Ishikawa (cell line): ENCODE results near the gene CEP83.

ENCODE experiments used
- CREB1 ChIP-seq: IDR thresholded peaks from 2 replicates; pipeline ENCODE4 v1.6.1; 2012; ENCODE audit warnings: low read depth
- EGR1 ChIP-seq: IDR thresholded peaks from 2 replicates; pipeline ENCODE4 v1.6.1; 2012
- EP300 ChIP-seq: IDR thresholded peaks from 2 replicates; pipeline ENCODE4 v1.6.1; 2012; ENCODE audit warnings: borderline replicate concordance
- FOXM1 ChIP-seq: IDR thresholded peaks from 2 replicates; pipeline ENCODE4 v1.6.1; 2012; ENCODE audit warnings: low read depth, borderline replicate concordance
- NFIC ChIP-seq: IDR thresholded peaks from 2 replicates; pipeline ENCODE4 v1.6.1; 2012
- TAF1 ChIP-seq: IDR thresholded peaks from 2 replicates; pipeline ENCODE4 v1.6.1; 2012; ENCODE audit warnings: low read depth, mild to moderate bottlenecking
- TEAD4 ChIP-seq: IDR thresholded peaks from 2 replicates; pipeline ENCODE4 v1.6.1; 2012
- USF1 ChIP-seq: IDR thresholded peaks from 2 replicates; pipeline ENCODE4 v1.6.1; 2012
- TF ChIP-seq, protein P1 (sequence below): IDR thresholded peaks from 2 replicates; pipeline ENCODE4 v1.6.1; 2012; ENCODE audit warnings: low read depth, mild to moderate bottlenecking

DNA sequence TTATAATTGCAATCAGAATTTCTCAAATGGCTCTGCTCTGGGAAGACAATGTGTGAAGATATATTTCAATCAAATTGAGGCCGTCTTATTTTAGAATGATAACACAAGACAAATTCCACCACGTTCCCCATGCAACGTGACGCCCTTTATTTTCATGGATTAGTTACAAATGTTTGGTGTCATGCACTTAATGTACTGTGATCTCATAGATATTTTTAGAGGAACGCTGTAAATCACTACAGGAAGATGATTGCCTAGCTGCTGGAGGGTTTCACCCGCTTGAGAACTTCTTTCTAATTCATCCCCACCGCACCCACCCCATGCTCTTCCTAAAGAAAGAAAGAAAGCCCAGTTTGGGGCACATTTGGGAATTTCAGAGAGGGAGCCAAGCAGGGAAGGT, 194.1 kb downstream of the CEP83 start:
- TF ChIP-seq USF1 = no peak
- no peak for TF ChIP-seq EP300
- no peak for TF ChIP-seq TEAD4
- TF ChIP-seq, protein P1, sequence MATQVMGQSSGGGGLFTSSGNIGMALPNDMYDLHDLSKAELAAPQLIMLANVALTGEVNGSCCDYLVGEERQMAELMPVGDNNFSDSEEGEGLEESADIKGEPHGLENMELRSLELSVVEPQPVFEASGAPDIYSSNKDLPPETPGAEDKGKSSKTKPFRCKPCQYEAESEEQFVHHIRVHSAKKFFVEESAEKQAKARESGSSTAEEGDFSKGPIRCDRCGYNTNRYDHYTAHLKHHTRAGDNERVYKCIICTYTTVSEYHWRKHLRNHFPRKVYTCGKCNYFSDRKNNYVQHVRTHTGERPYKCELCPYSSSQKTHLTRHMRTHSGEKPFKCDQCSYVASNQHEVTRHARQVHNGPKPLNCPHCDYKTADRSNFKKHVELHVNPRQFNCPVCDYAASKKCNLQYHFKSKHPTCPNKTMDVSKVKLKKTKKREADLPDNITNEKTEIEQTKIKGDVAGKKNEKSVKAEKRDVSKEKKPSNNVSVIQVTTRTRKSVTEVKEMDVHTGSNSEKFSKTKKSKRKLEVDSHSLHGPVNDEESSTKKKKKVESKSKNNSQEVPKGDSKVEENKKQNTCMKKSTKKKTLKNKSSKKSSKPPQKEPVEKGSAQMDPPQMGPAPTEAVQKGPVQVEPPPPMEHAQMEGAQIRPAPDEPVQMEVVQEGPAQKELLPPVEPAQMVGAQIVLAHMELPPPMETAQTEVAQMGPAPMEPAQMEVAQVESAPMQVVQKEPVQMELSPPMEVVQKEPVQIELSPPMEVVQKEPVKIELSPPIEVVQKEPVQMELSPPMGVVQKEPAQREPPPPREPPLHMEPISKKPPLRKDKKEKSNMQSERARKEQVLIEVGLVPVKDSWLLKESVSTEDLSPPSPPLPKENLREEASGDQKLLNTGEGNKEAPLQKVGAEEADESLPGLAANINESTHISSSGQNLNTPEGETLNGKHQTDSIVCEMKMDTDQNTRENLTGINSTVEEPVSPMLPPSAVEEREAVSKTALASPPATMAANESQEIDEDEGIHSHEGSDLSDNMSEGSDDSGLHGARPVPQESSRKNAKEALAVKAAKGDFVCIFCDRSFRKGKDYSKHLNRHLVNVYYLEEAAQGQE = no peak
- no peak for TF ChIP-seq TAF1
- no peak for TF ChIP-seq FOXM1
- no peak for TF ChIP-seq CREB1
- TF ChIP-seq EGR1 = no peak
- TF ChIP-seq NFIC = no peak
